ENCODE measurements around the gene ZSWIM1.
"Not testable (repeated sequence)": the region's sequence is repeated elsewhere in the genome, so short reads cannot be mapped to it uniquely, and the experiment has no call there.

Gene ZSWIM1

DNA sequence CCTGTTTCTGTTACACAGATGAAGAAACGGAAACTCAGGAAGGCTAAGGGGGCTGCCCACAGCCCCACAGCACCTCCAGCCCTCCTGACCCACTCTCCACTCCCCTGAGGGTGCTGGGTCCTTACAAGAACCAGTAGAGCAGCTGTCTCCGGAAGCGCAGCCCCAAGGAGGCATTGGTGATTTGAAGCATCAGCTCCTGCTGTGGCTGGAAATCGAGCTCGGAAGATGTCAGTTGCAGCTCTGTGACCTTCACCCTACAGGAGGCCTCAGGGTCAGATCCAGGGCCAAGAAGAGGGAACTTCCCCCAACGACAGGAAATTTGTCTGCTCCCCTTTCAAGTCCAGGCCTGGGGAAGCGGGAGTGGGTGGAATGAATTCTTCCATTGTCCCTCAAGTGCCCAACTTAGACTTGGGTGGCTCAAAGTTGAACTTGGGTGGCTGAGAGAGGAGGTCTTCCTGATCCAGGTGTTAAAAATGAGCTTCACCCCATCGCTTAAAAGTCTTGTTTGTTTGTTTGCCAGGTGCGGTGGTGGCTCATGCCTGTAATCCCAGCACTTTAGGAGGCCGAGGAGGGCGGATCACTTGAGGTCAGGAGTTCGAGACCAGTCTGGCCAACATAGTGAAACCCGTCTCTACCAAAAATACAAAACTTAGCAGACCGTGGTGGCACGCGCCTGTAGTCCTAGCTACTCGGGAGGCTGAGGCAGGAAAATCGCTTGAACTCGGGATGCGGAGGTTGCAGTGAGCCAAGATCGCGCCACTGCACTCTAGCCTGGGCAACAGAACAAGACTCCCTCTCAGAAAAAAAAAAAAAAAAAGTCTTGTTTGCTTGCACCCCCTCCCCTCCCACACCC, 29.0 kb downstream of the ZSWIM1 start:
- DNase-seq = no peak

DNA sequence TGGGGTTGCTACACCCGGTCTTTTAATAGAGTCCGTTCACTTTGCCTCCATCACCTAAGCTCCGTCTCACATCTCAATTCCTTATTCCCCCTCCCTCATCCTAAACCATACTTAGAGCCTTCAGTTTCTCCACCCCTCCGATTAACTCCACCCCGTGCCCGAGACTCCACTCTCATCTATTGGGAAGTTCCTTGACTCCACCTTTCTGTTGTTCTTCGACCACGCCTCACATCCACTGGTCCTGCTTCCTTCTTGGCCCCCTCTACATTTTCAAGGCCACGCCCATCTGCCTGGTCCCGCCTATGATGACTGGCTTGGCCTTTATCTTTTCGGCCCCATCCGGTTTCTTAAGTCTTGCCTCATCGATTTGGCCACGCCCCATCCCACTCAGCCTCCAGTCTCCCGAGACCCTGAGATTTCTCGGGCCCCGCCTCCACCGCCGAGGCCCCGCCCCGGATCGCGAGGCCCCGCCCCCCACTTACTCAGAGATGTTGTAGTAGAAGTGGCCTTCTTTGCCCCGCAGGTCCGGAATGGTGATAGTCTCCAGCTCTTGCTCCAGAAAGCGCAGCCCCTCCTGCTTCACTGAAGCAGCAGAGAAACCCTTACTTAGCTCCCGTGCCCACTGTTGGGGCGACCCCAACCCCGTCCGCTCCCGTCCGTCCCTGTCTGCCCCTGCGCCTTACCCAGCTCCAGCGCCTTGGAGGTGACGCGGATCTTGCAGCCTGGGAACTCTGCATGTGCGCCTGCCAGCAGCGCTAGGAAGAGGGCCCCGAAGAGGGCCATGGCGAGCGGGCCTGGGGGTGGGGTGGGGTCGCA, 29.9 kb downstream of the ZSWIM1 start:
- DNase-seq = peak; percentile 93

GRCh38 chr20:45911486-45912343, 30.7 kb downstream of the ZSWIM1 start, which contains the start of gene PLTP:
TSS of gene PLTP (minus strand) at chr20:45912155. CDS start at chr20:45911452, 703 bp downstream.
- DNase-seq = peak; percentile 24

GRCh38 chr20:45912344-45912682, 31.3 kb downstream of the ZSWIM1 start:
- DNase-seq = no peak

GRCh38 chr20:45913116-45913515, 32.1 kb downstream of the ZSWIM1 start:
- no peak for DNase-seq

DNA sequence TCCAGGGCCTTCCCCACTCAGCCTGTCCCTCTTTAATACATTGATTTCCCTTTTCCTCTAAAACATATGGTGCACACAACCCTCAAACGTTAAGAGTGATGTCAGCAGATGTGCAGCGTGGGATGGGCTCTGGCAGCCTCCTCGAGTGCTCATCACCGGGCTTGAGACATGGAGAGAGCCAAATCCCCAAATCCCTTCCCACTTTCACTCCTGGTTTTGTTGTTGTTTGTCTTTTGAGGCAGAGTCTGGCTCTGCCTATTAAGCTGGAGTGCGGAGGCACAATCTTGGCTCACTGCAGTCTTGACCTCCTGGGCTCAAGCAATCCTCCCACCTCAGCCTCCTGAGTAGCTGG, 36.7 kb downstream of the ZSWIM1 start:
- no peak for DNase-seq

- DNase-seq = no peak
Observed at GRCh38 chr20:45918182-45918737, 37.2 kb downstream of the ZSWIM1 start.

- no peak for DNase-seq
Observed at GRCh38 chr20:45918779-45919537, 37.9 kb downstream of the ZSWIM1 start.

DNA sequence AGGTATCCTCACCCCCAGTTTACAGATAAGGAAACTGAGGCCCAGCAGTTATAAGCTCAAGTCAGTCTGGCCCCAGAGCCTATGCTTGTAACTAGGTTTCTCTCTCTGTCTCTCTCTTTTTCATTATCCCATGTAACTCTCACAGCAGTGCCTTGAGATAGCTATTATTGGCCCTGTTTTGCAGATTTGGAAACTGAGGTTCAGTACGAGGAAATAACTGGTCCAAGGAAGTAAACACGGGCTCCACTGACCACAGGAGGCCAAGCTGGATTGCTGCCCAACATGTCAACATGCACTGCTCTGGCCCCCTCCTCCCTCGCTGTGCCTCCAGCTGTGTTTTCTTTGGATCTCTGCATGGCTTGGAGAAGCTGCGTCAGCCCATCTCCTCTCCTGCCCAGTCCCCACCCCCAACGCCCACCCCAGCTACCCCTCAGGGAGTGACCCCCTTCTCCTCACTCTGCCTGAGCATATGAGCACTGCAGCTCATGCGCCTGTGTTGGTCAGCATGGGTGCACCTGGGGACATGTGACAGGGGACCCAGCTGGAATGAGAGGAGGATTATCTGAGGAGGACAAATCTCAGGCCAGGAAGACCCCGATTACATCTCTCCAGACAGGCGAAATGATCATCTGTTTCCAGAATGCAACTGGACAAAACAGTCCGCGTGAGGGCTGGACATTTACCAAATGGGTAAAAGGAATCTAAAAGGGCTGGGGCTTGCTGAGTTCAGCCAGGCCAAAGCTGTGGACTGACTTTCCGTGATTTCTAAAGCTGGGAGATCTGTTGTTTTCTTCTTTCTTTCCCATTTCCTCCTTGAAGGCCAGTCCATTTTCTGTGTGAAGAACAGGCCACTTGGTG, 38.7 kb downstream of the ZSWIM1 start:
- no peak for DNase-seq

DNA sequence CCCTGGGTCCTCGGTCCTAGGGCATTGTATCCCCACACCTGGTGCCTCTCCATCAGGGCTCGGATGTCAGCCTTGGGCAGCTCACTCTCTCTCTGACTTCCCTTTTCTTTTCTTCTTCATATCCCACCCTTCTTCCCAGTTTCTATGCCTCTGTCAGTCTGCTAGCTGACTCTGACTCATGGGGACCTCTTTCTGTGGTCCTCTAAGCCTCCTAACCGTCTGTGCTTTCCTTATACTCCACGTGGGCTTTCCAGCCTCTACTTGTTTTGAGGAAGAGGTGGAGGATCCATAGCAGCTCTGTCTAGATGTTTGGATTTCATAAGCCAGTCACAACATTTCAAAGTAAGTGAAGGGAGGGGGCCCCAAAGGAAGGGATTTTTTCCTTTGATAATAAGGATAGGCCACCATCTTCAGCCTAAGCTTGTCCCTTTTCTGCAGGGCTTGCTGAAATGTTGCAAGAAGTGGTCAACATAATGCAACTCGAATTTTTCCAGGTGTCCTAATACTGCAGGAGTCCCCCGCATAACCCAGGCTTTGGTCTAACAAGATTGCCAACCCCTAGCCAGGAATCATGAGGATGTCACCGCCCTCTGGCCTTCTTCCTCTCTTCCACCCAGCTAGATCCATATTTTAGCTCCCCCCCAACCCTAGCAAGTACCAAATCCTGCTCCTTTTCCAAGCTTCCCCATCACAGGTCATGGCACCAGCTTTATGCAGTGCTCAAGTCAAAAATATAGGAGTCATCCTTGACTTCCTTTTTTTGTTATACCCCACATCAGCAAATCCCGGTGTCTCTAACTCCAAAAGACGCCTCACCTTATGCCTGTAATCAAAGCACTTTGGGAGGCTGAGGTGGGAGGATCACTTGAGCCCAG, 39.7 kb downstream of the ZSWIM1 start:
- no peak for DNase-seq

- DNase-seq = no peak
Observed at GRCh38 chr20:45921337-45922189, 40.5 kb downstream of the ZSWIM1 start.

GRCh38 chr20:45924391-45925261, 43.6 kb downstream of the ZSWIM1 start:
- DNase-seq = no peak

- DNase-seq = no peak
Observed at GRCh38 chr20:45925821-45926506, 44.9 kb downstream of the ZSWIM1 start.

DNA sequence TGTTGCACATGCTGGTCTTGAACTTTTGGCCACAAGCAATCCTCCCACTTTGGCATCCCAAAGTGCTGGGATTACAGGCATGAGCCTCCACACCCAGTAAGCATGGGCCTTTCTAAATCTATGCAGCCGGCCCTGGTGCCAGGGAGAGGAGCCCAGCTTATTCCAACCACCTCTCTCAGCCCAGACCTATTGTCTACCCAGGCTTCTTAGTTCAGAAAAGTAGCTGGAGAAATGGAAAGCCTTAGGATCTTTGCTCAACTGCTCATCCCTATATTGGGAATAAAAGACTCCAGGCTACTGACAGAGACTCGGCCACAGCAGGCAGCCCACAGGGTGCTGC, 45.7 kb downstream of the ZSWIM1 start:
- DNase-seq = no peak

DNA sequence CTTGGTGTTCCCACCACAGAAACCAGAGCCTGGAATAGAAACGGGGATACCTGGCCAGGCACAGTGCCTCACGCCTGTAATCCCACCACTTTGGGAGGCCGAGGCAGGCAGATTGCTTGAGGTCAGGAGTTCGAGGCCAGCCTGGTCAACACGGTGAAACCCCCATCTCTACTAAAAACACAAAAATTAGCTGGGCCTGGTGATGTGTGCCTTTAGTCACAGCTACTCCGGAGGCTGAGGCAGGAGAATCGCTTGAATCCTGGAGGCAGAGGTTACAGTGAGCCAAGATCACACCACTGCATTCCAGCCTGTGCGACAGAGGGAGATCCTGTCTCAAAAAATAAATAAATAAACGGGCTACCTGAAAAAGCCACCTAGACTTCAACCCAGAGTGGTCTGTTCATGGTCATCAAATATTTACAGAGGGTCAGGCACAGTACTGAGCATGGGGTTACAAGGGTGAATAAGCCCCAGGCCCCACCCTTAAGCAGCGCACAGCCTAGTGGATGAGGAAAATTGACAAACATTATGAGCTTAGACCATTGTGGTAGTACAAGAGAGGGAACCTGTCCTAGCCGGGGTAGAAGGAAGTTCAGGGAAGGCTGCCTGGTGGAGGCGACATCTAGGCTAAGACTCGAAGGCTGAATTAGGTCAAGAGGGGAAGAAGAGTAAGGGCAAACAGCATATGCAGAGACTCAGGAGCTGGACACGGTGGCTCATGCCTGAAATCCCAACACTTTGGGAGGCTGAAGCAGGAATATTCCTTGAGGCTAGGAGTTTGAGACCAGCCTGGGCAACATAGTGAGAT, 46.2 kb downstream of the ZSWIM1 start:
- no peak for DNase-seq

GRCh38 chr20:45931680-45932079, 50.7 kb downstream of the ZSWIM1 start:
- DNase-seq = not testable (repeated sequence)
